Nephron (organoid): ENCODE data around the gene MEST.
A peak's percentile ranks its signal among the peaks of the same experiment; 100 is the strongest.

Experiments used
- H3K27ac Mint-ChIP-seq, 3 experiments: 2 replicates each; pipeline ENCODE4 v1.8.0; 2020; ENCODE audit warnings: mixed read lengths in 3 of 3, mild to moderate bottlenecking in 2 of 3, moderate library complexity in 1 of 3
- H3K27me3 Mint-ChIP-seq: 2 replicates; pipeline ENCODE4 v1.8.0; 2021; ENCODE audit warnings: low read depth, mild to moderate bottlenecking, moderate library complexity, mixed read lengths
- H3K36me3 Mint-ChIP-seq: 2 replicates; pipeline ENCODE4 v1.8.0; 2020; ENCODE audit warnings: low read depth, mixed read lengths
- H3K4me1 Mint-ChIP-seq: 2 replicates; pipeline ENCODE4 v1.8.0; 2020; ENCODE audit warnings: mixed read lengths
- H3K4me3 Mint-ChIP-seq, 3 experiments: 2 replicates each; pipeline ENCODE4 v1.8.0; 2020; ENCODE audit warnings: mild to moderate bottlenecking in 3 of 3, mixed read lengths in 3 of 3, moderate library complexity in 2 of 3
- H3K9me3 Mint-ChIP-seq: 2 replicates; pipeline ENCODE4 v1.8.0; 2020; ENCODE audit warnings: mixed read lengths
- TF ChIP-seq, protein P1 (sequence below), 3 experiments: fragments of 200-600 bp; sonication (generic); IDR thresholded peaks; one replicate each; pipeline ENCODE4 v1.5.0; 2021; ENCODE audit warnings: antibody characterized with exemption in 3 of 3; ENCODE audit not compliant: unreplicated experiment in 3 of 3

MEST gene

DNA sequence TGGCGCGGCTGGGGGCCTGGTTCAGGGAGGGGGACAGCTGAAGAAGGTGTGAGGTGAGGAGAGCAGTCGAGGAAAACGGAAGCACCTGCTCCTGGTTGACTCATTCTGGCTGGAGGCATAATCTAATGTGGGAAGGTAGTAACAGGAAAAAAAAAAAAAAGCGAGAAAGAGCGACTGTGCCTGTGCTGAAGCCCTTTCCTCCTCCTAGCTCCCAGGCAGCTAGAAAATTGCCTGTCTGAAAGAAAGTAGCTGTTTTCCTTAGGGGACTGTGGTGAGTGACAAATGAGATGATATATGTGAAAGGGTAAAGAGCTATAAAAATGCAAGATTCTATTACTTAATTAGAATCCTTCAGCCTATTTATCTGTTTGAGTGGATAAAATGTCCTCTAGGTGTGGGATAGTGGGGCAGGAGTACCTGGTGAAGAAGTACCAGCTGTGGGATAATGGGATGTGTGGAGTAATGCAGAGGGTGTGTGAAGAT lies 4.9 kb upstream of the MEST start:
- Mint-ChIP-seq H3K9me3 (no peaks in the 10 kb centered on the region), H3K27ac (peak overlapping the region; percentile 98 to 100 (median 99)), H3K4me1 (peaks cover 79% of the 10 kb centered on the region), H3K4me3 (peak overlapping the region; percentile 63 to 80 (median 79)), H3K36me3 (no peaks in the 10 kb centered on the region), H3K27me3 (no peaks in the 10 kb centered on the region)
- TF ChIP-seq, protein P1, sequence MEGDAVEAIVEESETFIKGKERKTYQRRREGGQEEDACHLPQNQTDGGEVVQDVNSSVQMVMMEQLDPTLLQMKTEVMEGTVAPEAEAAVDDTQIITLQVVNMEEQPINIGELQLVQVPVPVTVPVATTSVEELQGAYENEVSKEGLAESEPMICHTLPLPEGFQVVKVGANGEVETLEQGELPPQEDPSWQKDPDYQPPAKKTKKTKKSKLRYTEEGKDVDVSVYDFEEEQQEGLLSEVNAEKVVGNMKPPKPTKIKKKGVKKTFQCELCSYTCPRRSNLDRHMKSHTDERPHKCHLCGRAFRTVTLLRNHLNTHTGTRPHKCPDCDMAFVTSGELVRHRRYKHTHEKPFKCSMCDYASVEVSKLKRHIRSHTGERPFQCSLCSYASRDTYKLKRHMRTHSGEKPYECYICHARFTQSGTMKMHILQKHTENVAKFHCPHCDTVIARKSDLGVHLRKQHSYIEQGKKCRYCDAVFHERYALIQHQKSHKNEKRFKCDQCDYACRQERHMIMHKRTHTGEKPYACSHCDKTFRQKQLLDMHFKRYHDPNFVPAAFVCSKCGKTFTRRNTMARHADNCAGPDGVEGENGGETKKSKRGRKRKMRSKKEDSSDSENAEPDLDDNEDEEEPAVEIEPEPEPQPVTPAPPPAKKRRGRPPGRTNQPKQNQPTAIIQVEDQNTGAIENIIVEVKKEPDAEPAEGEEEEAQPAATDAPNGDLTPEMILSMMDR (IDR thresholded peaks at IDR 0.05; ENCODE audit: unreplicated experiment in 3 of 3), result no peak

DNA sequence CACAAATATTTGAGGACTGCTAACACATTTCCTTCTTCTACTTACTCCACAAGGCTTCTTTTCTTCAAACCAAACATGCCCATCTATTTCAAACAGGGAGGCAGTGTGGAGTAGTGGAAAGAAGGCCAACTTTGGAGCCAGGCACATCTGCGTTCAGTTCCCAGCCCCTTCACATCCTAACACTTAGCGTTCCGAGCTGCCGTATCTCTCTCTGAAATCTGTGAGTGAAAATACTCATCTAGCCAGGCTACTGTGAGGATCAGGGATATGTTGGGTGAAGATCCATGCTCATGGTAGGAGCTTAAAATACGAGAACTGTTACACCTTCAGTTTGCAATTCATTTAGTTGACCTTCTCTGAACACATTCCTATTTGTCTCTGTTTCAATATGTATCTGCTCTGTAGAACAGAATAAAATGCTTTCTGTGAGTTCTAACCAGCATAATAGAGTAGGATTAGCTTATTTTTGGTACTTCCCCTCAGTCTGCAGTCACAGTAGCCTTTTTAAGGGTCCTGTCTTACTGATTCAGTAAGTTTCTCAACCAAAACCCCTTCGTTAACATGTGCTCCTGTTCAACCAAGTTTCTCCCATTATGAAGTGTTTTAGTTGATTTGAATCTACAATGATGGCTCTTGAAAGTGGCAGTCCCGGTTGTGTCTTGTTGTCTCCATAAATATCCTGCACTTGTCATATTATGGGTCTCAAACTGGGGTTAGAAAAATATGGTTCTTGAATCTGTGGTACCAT lies 3.3 kb upstream of the MEST start:
- peaks cover 63% of the 10 kb centered on the region for H3K4me1 Mint-ChIP-seq
- H3K36me3 Mint-ChIP-seq, result peaks cover 13% of the 10 kb centered on the region
- peaks cover 3% of the 10 kb centered on the region for H3K9me3 Mint-ChIP-seq
- peak overlapping the region; percentile 28 to 75 (median 31) for H3K4me3 Mint-ChIP-seq
- H3K27ac Mint-ChIP-seq, result peak overlapping the region; percentile 98 to 100 (median 99)
- H3K27me3 Mint-ChIP-seq, result no peaks in the 10 kb centered on the region
- TF ChIP-seq, protein P1 (IDR thresholded peaks at IDR 0.05; ENCODE audit: unreplicated experiment in 3 of 3), result no peak

DNA sequence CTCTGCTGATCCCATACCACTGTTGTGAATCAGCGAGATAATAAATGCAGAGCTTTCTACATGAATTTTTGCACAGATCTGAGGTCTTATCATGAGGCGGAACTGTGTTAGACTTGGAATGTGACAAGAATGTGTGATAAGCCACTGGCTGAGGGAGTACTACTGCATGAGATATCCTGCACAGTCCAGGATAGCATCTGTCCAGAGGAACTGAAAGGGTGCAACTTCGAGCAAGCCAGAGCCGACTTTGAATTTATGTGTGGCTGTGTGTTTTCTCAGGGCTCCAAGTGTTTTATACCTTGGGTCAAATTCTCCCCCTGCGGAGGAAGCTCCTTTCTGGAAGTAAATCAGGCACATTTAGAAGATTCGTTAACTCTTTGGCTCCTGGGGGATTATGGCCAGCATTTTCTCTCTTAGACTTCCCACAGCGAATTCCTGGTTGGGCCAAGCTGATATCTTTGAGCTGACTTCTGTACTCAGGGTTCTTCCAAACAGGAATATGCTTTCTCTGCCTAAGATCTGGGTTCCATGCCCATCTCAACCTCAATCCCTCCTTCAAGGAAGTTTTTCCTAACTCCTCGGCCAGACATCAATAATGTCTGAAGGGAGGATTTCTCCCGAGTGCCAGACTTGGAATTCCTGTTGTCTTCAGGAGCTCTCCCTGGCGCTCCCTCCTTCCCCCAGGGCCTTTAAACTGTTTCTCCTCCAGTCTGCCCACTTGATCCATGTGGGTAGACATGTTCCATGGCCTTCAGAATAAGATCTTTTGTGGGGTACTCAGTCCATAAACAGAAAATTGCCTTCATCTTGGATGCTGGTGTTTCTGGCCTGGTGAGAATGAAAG lies 2.5 kb upstream of the MEST start:
- Mint-ChIP-seq H3K4me3 (peak overlapping the region; percentile 28 to 75 (median 31)), H3K9me3 (peaks cover 3% of the 10 kb centered on the region), H3K27ac (peak overlapping the region; percentile 98 to 100 (median 99)), H3K36me3 (peaks cover 21% of the 10 kb centered on the region), H3K27me3 (no peaks in the 10 kb centered on the region), H3K4me1 (peaks cover 63% of the 10 kb centered on the region)
- TF ChIP-seq, protein P1 (IDR thresholded peaks at IDR 0.05; ENCODE audit: unreplicated experiment in 3 of 3), result no peak

DNA sequence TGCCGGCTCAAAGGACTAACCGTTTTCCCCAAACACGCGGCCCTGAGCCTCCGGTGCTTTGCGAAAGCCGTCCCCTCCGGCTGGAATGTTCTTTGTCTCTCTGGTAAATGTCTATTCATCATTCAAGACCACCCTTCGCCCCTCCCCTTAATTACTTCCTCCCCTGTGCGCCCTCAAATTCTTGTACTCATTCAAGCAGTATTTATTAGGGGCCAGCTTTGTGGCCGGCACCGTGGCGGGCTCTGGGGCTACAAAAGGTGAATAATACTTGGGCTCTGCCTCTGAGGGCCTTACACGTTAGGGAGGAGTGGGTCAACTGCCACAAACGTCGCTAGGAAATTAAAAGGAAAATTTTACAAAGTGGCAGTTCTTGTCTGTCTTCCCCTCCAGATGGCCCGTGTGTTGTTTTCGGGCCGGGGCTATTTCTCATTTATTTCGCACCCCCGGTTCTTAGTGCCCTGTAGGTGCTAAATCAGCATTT lies 1.5 kb upstream of the MEST start:
- H3K36me3 Mint-ChIP-seq, result peaks cover 28% of the 10 kb centered on the region
- TF ChIP-seq, protein P1 (IDR thresholded peaks at IDR 0.05; ENCODE audit: unreplicated experiment in 3 of 3), result no peak
- H3K27me3 Mint-ChIP-seq, result no peaks in the 10 kb centered on the region
- H3K9me3 Mint-ChIP-seq, result peaks cover 3% of the 10 kb centered on the region
- H3K4me1 Mint-ChIP-seq, result peaks cover 65% of the 10 kb centered on the region
- H3K27ac Mint-ChIP-seq, result peak overlapping the region; percentile 98 to 100 (median 99)
- H3K4me3 Mint-ChIP-seq, result peak overlapping the region; percentile 85 to 92 (median 90)

DNA sequence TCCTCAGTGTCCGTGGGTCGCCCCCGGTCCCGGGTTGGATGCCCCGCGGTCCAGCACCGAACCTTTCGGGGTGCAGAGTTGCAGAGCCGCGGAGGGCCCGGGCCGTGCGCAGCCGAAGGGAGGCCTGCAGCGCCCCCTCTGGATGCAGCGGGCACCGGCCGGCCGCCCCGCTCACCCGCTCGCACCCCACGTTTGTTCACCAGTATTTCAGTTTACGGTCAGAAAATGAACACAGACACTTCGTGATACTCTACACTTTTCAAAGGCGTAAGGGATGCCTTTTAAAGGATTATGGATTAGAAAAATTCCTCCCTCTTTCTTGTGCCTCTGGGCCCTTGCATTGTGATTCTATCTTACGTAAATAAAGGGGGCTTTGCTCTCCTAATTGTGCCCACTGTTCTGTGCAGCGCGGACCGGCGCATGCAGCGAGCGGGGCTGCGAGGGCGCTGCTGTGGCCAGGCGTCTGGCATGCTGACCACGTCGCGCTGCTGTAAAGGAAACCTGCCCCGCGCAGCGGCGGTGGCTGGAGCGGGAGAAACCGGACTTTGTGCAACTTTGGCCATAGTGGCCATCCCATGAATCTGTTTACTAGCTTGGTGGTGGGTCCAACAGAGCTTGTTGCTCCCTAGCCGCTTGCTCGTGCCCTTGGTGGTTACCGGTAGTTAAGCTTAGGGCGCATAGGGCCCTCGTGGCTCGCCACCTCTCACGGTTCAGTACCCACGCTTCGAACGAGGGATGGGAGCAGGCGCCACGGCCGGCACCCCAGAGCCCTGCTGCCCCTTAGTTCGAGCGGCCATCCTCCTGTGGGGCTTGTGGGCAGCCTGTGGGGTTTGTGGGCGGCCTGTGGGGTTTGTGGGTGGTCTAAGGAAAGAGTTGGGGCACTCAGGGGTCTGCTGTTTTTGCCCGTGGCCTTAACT lies 739 bp upstream of the MEST start:
- H3K36me3 Mint-ChIP-seq, result peaks cover 35% of the 10 kb centered on the region
- H3K9me3 Mint-ChIP-seq, result peaks cover 3% of the 10 kb centered on the region
- TF ChIP-seq, protein P1 (IDR thresholded peaks at IDR 0.05; ENCODE audit: unreplicated experiment in 3 of 3), result peak; percentile 69 to 75 (median 74)
- peak overlapping the region; percentile 98 to 100 (median 99) for H3K27ac Mint-ChIP-seq
- peaks cover 67% of the 10 kb centered on the region for H3K4me1 Mint-ChIP-seq
- no peaks in the 10 kb centered on the region for H3K27me3 Mint-ChIP-seq
- H3K4me3 Mint-ChIP-seq, result peak overlapping the region; percentile 85 to 92 (median 90)
